B cell (primary cell): ENCODE results near the gene CSNK2B.

Experiments used
- EZH2 ChIP-seq: IDR thresholded peaks from 2 replicates; pipeline ENCODE4 v1.6.1; 2012; ENCODE audit warnings: borderline replicate concordance, low read depth, mild to moderate bottlenecking, moderate library complexity, low read length; ENCODE audit not compliant: insufficient read depth, poor library complexity, severe bottlenecking
- TF ChIP-seq, protein P1 (sequence below): fragments of 200-600 bp; IDR thresholded peaks from one replicate; pipeline ENCODE4 v1.8.0; 2022; ENCODE audit warnings: antibody characterized with exemption, mild to moderate bottlenecking

DNA sequence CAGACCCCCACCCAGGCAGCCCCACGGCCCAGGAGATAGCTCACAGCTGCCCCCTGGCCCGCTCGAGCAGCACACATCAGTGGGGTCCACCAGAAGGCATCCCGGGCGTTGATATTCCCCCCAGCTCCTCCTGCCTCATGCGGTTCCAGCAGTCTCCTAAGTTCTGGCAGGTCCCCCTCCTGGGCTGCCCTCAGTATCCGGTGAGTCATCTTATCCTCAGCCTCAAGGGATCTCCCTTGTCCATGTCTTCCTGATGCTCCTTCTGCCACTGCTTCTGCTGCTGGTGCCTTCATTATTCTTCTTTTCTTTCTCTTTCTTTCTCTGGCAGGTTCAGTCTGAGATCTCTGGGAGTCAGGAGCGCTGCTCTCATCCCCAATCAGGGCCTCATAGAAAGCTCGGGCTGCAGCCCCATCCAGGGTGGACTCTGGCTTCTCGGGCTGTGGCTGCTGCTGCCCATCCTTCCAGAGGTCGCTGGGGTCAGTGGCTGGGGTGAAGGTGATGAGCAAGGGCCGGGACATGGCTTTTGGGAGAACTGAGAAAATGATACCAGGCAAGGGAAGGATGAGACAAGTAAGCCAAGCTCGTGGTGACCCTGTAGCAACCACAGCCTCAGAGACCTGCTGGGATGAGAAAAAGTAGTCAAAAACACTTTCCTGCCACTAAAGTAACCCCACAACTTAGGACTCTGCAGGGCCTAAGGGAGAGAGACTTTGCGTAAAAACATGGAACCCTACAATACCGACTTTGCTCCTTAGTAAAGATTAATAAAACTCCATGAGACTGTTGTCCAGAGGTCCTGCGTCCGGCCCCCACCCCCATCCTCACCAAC lies 1.7 kb upstream of the CSNK2B start:
- TF ChIP-seq, protein P1, sequence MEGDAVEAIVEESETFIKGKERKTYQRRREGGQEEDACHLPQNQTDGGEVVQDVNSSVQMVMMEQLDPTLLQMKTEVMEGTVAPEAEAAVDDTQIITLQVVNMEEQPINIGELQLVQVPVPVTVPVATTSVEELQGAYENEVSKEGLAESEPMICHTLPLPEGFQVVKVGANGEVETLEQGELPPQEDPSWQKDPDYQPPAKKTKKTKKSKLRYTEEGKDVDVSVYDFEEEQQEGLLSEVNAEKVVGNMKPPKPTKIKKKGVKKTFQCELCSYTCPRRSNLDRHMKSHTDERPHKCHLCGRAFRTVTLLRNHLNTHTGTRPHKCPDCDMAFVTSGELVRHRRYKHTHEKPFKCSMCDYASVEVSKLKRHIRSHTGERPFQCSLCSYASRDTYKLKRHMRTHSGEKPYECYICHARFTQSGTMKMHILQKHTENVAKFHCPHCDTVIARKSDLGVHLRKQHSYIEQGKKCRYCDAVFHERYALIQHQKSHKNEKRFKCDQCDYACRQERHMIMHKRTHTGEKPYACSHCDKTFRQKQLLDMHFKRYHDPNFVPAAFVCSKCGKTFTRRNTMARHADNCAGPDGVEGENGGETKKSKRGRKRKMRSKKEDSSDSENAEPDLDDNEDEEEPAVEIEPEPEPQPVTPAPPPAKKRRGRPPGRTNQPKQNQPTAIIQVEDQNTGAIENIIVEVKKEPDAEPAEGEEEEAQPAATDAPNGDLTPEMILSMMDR = no peak
- TF ChIP-seq EZH2 = no peak
